Fibroblast of skin of scalp (primary cell): ENCODE data around the gene FOXP1.
A peak's percentile ranks its signal among the peaks of the same experiment; 100 is the strongest.

ENCODE experiments used
- DNase-seq: peaks from one replicate; pipeline ENCODE4 v3.0.0-alpha.2; 2013

FOXP1 gene

GRCh38 chr3:71484047-71484446 lies 99.5 kb downstream of the FOXP1 start:
- no peak for DNase-seq

GRCh38 chr3:71482771-71483170 lies 100.8 kb downstream of the FOXP1 start:
- DNase-seq = no peak

- DNase-seq = peak; percentile 40
These were observed 105.0 kb downstream of the FOXP1 start for GRCh38 chr3:71478568-71478967.

DNA sequence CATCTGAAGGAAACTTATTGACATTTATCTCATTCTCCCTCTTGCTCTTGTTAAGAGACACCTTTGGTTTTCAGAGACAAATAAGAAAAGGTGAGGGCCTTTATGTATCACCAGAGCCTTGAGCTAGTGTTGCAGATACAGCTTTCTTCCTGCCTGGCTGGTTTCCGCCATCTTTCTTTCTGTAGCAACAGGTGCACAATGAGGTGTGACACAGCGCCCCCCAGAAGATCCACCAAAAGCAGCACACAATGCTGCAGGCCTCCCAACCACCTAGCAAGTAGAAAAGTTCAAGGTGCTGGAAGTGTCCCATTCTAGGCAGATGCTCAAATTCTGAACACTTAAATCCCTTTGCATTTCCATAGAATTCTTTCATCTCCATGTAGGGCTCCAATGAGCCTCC lies 106.6 kb downstream of the FOXP1 start:
- DNase-seq = no peak

- DNase-seq = no peak
These were observed 114.4 kb downstream of the FOXP1 start for GRCh38 chr3:71469138-71469435.

- no peak for DNase-seq
These were observed 115.0 kb downstream of the FOXP1 start for GRCh38 chr3:71468311-71469137.

DNA sequence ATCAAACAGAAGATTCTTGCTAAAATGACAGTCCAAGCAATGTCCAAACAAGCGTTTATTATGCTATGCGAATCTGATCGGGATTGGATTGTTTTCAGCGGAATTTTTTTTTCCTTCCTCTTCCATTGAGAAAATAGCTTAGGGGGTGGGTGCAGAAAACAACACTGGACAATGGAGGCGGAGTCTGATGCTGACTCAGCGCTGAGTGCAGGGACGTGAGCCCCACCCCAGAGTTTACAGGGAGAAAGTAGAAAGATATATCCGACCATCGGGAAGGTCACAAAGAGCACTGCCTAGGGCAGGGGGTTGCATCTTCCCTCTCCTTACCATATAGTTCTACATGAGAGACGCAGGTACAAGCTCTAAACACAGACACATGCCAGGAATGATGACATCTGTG lies 117.0 kb downstream of the FOXP1 start:
- DNase-seq = no peak

GRCh38 chr3:71465371-71466036 lies 118.0 kb downstream of the FOXP1 start:
- DNase-seq = no peak

DNA sequence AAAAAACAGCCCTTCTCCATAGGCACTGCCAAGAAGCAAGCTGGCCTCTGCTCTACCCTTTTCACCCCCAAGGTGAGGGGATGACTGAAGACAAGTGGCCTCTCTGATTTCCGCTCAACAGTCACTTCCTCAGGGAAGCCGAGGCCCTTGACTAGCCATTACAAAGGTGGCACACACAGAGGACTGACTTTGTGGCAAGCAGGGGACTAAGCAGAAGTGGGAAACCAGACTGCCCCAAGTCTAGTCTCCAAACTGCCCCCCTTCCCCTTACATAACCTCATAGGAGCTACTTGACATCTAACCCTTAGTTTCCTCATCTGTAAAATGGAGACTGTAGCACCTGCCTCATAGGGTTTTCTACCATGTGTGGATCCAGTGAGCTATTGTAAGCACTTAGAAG lies 118.9 kb downstream of the FOXP1 start:
- DNase-seq = no peak

DNA sequence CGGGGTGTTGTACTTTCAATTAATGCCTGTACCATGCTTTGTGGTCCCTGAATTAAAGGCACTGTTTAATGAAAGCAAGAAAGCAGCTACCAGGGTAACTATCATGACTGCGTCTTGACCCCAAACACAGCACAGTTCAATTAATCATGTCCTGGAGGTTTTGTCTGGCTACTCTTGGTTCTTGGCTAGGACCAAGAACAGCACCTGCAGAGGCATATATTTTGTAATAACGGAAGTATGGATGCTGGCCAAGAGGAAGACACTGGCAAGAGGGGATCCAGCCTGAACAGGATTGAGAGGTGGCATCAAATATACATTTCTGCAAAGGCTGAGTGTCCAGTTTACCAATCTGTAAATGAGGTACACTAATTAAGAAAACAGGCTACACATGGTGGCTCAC lies 119.9 kb downstream of the FOXP1 start:
- DNase-seq = no peak

- DNase-seq = peak; percentile 57
These were observed 120.9 kb downstream of the FOXP1 start for GRCh38 chr3:71462586-71462985.

GRCh38 chr3:71461749-71462483 lies 121.6 kb downstream of the FOXP1 start:
- peak; percentile 30 for DNase-seq

DNA sequence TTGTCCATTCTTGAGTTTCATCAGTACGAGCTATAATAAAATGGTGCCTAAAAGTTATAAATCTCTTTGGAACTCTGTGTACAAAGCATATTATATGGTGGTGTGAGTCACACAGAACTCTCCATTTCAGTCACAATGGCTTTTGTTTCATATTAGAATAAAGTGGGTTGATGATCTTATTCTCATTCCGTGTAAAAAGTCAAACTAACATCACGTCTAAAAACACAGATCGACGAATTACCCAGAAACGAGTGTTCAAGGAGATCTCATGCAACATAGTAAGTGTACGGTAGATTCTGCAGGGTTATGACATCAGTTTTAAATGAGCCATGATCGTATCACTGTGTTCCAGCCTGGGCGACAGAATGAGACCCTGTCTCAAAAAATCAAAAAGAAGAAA lies 122.4 kb downstream of the FOXP1 start:
- DNase-seq = no peak

GRCh38 chr3:71458895-71459294 lies 124.6 kb downstream of the FOXP1 start:
- no peak for DNase-seq

- DNase-seq = no peak
These were observed 126.7 kb downstream of the FOXP1 start for GRCh38 chr3:71456826-71457225.

GRCh38 chr3:71456156-71456555 lies 127.4 kb downstream of the FOXP1 start:
- peak; percentile 21 for DNase-seq

DNA sequence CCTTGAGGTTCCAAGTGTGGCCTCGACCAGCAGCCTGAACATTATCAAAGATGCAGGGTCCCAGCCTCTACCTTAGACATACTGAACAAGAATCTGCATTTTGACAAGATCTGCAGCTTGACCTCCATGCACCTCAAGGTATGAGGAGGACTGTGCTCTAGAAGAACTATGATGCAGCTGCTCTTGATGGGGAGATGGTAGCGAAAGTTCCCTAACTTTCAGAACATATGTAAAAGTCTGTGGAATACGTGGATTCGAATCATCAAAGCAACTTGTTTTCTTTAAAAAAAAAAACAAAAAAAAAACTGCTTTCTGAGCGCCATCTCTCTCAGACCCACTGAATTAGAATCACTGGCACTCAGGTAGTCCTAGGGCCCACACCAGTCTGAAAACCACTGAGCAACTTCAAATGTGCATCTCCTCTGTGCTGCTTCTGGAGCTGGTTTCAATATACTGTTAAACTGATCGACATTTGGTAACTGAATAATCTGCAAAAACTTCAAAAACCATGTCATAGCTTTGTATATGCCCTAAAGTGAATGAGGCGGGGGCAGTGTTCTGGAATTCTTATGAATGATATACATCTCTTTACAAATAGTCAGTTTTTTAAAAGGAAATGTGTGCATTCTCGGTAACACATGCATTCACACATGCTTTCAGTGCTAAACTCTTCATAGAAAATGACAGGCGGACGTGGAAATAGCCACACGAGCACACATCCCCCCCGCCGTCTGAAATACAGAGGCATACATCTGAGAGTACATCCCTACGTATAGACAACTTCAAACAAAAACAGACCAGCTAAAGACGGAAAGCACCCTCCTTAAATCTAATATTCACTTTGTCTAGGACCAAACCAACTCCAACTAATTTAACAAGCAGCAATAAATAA lies 128.8 kb downstream of the FOXP1 start:
- no peak for DNase-seq

DNA sequence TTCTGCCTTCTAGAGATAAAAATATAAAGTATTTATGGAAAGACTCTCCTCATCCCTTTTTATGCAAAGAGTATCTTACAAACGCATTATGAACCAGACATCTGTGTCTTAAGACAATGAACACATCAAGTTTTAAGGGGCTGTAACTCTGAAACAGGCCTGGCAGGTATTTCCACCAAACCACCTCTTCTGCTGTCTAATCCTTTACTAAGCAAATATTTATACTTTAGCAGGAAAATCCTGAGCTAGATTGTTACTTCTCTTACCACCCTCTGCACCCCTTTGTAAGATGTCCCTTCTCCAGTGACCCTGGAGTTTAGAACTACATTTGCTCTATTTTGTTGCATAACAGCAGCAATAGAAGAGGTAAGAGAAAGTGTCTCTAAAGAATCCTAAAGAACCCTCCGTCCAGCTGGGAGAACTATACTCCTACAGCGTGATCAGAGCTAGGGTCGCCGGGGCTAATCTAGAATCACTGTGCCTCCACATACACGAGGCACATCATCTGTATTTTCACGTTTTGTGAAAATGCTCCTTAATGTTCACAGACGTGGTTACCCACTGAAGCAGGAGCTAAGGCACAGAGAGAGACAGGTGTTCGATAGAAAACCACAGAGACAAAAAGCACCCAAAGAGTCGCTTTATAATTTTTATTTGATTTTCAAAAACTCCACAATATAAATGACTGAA lies 129.6 kb downstream of the FOXP1 start:
- DNase-seq = no peak

- DNase-seq = no peak
These were observed 130.2 kb downstream of the FOXP1 start for GRCh38 chr3:71453319-71453718.

DNA sequence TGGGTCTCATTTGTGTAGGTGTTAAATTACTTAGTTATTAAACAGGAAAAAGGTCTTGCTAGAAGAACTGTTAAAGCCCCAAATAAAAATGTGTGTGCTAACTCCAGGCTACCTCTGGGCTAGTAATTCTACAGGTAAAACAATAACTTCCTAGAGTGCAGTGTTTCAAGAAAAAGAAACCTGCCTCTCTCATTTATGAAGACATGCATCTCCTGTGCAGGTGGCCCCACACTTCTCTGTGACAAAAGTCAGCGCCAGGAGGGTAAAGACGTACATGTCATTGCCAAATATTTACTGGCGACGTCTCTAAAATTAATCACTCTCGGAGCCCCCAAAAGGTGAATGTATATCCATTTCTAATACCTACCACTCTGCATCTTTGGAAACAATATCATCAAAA lies 131.7 kb downstream of the FOXP1 start:
- no peak for DNase-seq

DNA sequence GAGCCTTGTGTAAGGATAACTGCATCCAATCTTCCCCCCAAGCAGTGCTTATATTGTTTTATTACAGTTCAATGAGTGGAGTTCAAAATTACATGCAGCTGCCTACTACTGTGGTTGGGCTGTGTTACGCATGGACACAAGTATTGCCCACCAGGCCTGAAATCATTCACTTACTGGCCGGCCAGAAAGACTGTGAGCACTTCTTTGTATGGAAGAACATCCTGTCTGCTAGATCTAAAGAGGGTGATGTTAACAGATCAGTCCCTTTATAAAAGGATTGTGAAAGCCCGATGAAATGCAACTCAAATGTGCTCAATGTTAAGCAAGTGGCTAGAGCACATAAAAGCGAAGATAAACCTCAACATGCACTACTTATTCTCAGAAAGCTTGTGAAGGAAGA lies 132.5 kb downstream of the FOXP1 start:
- peak; percentile 27 for DNase-seq

- DNase-seq = no peak
These were observed 133.4 kb downstream of the FOXP1 start for GRCh38 chr3:71450162-71450561.
